Tibial artery (tissue), 4 donors: ENCODE data around the gene ATP6V0E2.

Experiments used
- DNase-seq, 2 donors: peaks; one replicate each; pipeline ENCODE4 v3.0.0-alpha.2; 2019
- H3K27ac ChIP-seq, 2 donors: fragments of 200-600 bp; sonication (generic) in 1 of 2; 1 replicate in 1 of 2; 2 replicates in 1 of 2; pipeline ENCODE4 v1.5.1; 2018 to 2019; ENCODE audit warnings: mild to moderate bottlenecking in 1 of 2
- H3K27me3 ChIP-seq, 2 donors: fragments of 200-600 bp; sonication (generic) in 1 of 2; one replicate each; pipeline versions ENCODE4 v1.5.1 to v1.6.0; 2016 to 2019
- H3K36me3 ChIP-seq, 3 donors: fragments of 200-600 bp; sonication (generic) in 2 of 3; one replicate each; pipeline ENCODE4 v1.5.1; 2016 to 2019; ENCODE audit warnings: mild to moderate bottlenecking in 2 of 3
- H3K4me1 ChIP-seq, 4 donors: fragments of 200-600 bp; sonication (generic) in 2 of 4; 1 replicate in 3 of 4; 2 replicates in 1 of 4; pipeline ENCODE4 v1.5.1; 2016 to 2019
- H3K4me3 ChIP-seq, 2 donors: fragments of 200-600 bp; sonication (generic) in 1 of 2; 1 replicate in 1 of 2; 2 replicates in 1 of 2; pipeline ENCODE4 v1.5.1; 2018 to 2019; ENCODE audit warnings: mild to moderate bottlenecking in 2 of 2
- H3K9me3 ChIP-seq, 3 donors: fragments of 200-600 bp; sonication (generic) in 1 of 3; one replicate each; pipeline ENCODE4 v1.5.1; 2016 to 2019
- CTCF ChIP-seq, 2 experiments: fragments of 200-600 bp in 1 of 2; fragments of 450-650 bp in 1 of 2; IDR thresholded peaks; one replicate each; pipeline ENCODE4 v1.5.1; 2017 to 2019; ENCODE audit warnings: antibody characterized with exemption in 2 of 2, mild to moderate bottlenecking in 1 of 2, moderate library complexity in 1 of 2
- intact Hi-C: fragments of 100-400 bp; cut with DNase I; formaldehyde crosslinking; loops from one replicate; pipeline ENCODE4 v1.15.0; 2023; ENCODE audit warnings: low total_unique reads

Gene ATP6V0E2

DNA sequence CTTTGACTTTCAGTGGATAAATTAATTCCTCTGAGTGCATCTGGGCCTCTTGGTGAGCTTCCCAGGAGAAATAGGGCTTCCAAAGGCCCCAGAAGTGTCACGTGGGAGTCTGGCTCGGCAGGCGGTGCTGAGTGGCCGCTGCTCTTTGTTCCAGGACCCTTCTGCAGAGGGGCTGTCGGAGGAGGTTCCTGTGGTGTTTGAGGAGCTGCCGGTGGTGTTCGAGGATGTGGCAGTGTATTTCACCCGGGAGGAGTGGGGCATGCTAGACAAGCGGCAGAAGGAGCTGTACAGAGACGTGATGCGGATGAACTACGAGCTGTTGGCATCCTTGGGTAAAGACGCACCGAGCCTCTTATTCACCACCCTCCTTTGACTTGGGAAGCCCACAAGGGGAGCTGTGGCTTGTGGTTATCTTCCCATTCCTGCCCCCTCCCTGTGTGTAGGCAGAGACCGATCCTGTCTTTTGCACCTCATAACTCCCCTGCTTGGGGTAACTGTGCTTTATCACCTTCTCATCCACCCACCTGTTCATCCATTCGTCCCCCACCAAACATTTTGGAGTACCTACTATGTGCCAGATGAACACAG lies 23.7 kb upstream of the ATP6V0E2 start:
- Histone ChIP-seq H3K4me3 (no peak overlapping the region), H3K36me3 (peaks cover 9 to 69% (median 38%) of the 10 kb centered on the region in 3 donors), H3K9me3 (no peaks in the 10 kb centered on the region), H3K4me1 (no peaks in the 10 kb centered on the region), H3K27ac (no peak overlapping the region), H3K27me3 (no peaks in the 10 kb centered on the region)
- no peak for DNase-seq
- intact Hi-C loops: no loop called here
- no peak for TF ChIP-seq CTCF (IDR thresholded peaks at IDR 0.05)

DNA sequence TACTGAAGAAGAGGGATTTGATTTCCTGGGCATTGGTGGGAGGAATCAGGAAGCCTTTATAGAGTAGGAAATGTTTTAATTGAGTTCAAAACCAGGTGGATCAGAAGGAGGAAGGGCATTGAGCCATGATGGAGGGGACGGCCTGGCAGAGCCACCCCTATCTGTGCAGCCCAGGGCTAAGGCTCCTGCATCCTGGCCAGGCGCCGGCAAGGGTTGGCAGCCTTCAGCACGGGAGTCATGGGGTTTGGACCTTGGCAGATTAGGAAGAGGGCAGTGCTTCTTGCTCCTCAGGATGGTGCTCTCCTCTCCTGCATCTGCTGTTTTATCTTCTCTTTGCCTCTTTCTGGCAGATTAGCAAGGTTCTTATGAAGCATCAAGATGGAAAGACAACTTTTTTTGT lies 23.1 kb upstream of the ATP6V0E2 start:
- H3K36me3 ChIP-seq: peaks cover 9 to 69% (median 38%) of the 10 kb centered on the region in 3 donors
- DNase-seq: no peak
- intact Hi-C loops: no loop called here
- peaks cover 0 to 6% (median 0%) of the 10 kb centered on the region in 4 donors for H3K4me1 ChIP-seq
- no peaks in the 10 kb centered on the region for H3K9me3 ChIP-seq
- no peaks in the 10 kb centered on the region for H3K27me3 ChIP-seq
- H3K27ac ChIP-seq: no peak overlapping the region
- no peak for TF ChIP-seq CTCF (IDR thresholded peaks at IDR 0.05)
- no peak overlapping the region for H3K4me3 ChIP-seq

DNA sequence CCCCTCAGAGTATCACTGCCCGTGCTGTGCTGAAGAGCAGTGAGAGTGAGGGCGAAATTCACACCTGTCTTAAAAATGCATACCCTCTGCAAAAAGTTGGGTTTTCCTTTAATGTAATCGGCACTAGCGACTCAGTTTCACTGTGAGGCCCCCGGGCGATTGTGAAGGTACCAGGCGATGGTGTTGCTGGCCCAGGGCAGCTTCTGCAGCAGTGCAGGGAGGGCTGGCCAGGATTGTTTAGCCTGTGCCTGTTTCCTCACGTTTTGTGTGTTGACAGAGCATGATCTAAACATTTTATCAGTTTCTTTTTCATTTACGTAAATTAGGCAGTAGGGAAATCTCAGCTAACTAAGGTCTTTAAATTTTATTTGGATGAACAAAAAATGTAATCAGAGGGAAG lies 22.3 kb upstream of the ATP6V0E2 start:
- Histone ChIP-seq H3K27ac (no peak overlapping the region), H3K36me3 (peaks cover 9 to 68% (median 31%) of the 10 kb centered on the region in 3 donors), H3K9me3 (no peaks in the 10 kb centered on the region), H3K4me1 (peaks cover 0 to 9% (median 0%) of the 10 kb centered on the region in 4 donors), H3K4me3 (no peak overlapping the region), H3K27me3 (no peaks in the 10 kb centered on the region)
- no peak for TF ChIP-seq CTCF (IDR thresholded peaks at IDR 0.05)
- no peak for DNase-seq
- intact Hi-C loops: no loop called here

DNA sequence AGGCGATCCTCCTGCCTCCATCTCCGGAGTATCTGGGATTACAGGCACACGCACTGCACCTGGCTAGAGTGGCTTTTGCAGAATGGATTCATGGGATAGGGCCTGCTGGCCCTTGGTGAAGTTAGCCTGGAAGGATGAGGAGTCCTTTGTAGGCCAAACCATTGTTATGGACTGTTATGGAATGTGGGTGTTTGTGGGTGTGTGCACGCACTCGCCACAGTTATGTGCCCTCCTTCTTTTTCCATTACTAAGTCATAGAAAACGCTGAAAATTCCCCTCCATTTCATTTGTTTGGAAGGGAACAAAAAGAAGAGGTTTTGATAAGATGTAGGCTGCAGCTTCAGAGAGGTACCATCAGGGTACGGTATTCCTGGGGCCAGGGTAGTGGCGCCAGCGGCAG lies 20.6 kb upstream of the ATP6V0E2 start:
- peaks cover 3 to 61% (median 22%) of the 10 kb centered on the region in 3 donors for H3K36me3 ChIP-seq
- no peak for TF ChIP-seq CTCF (IDR thresholded peaks at IDR 0.05)
- H3K27ac ChIP-seq: no peak overlapping the region
- H3K9me3 ChIP-seq: no peaks in the 10 kb centered on the region
- H3K27me3 ChIP-seq: no peaks in the 10 kb centered on the region
- H3K4me3 ChIP-seq: no peak overlapping the region
- H3K4me1 ChIP-seq: peaks cover 0 to 9% (median 0%) of the 10 kb centered on the region in 4 donors
- intact Hi-C loops: no loop called here
- DNase-seq: no peak

GRCh38 chr7:149854611-149855360 lies 19.0 kb upstream of the ATP6V0E2 start:
- H3K9me3 ChIP-seq: no peaks in the 10 kb centered on the region
- DNase-seq: no peak
- intact Hi-C loops: no loop called here
- no peaks in the 10 kb centered on the region for H3K27me3 ChIP-seq
- H3K27ac ChIP-seq: no peak overlapping the region
- peaks cover 0 to 9% (median 0%) of the 10 kb centered on the region in 4 donors for H3K4me1 ChIP-seq
- H3K36me3 ChIP-seq: peaks cover 6 to 55% (median 32%) of the 10 kb centered on the region in 3 donors
- no peak for TF ChIP-seq CTCF (IDR thresholded peaks at IDR 0.05)
- no peak overlapping the region for H3K4me3 ChIP-seq
